Endodermal cell (in vitro differentiated cells): ENCODE results near the gene DNPEP. TPM values are rescaled to one million over a fixed set of nuclear protein-coding genes. Genes with fewer than 3 reads are reported as not detected.

Experiments
- DNase-seq: peaks from one replicate; pipeline ENCODE4 v3.0.0-alpha.2; 2017
- H3K27ac ChIP-seq: 2 replicates; pipeline ENCODE4 v1.5.1; 2013; ENCODE audit warnings: mild to moderate bottlenecking, low read depth, low read length, moderate library complexity
- H3K27me3 ChIP-seq: 2 replicates; pipeline ENCODE4 v1.6.1; 2013; ENCODE audit warnings: mild to moderate bottlenecking, low read length, moderate library complexity; ENCODE audit not compliant: insufficient read depth, control insufficient read depth, poor library complexity, severe bottlenecking
- H3K36me3 ChIP-seq: 2 replicates; pipeline ENCODE4 v1.7.0; 2013; ENCODE audit warnings: mild to moderate bottlenecking, low read length, moderate library complexity; ENCODE audit not compliant: control insufficient read depth, insufficient read depth
- H3K4me1 ChIP-seq: one replicate; pipeline ENCODE4 v1.7.0; 2013; ENCODE audit warnings: low read length; ENCODE audit not compliant: control insufficient read depth, insufficient read depth
- H3K4me3 ChIP-seq: 2 replicates; pipeline ENCODE4 v1.5.1; 2013; ENCODE audit warnings: mild to moderate bottlenecking, low read length, moderate library complexity
- H3K9ac ChIP-seq: 2 replicates; pipeline ENCODE4 v1.6.1; 2013; ENCODE audit warnings: mild to moderate bottlenecking, low read length, moderate library complexity; ENCODE audit not compliant: poor library complexity, severe bottlenecking; ENCODE audit errors: extremely low read depth
- H3K9me3 ChIP-seq: 2 replicates; pipeline ENCODE4 v1.6.1; 2013; ENCODE audit warnings: mild to moderate bottlenecking, low read length, moderate library complexity; ENCODE audit not compliant: control insufficient read depth
- H3K27ac Mint-ChIP-seq: 2 replicates; pipeline ENCODE4 v1.8.0; 2020; ENCODE audit warnings: mixed read lengths
- H3K27me3 Mint-ChIP-seq: 2 replicates; pipeline ENCODE4 v1.8.0; 2021; ENCODE audit warnings: mild to moderate bottlenecking, mixed read lengths; ENCODE audit not compliant: insufficient read depth
- H3K36me3 Mint-ChIP-seq: 2 replicates; pipeline ENCODE4 v1.8.0; 2020; ENCODE audit warnings: low read depth, mixed read lengths
- H3K4me1 Mint-ChIP-seq: 2 replicates; pipeline ENCODE4 v1.8.0; 2020; ENCODE audit warnings: mixed read lengths
- H3K4me3 Mint-ChIP-seq: 2 replicates; pipeline ENCODE4 v1.8.0; 2020; ENCODE audit warnings: mild to moderate bottlenecking, moderate library complexity, mixed read lengths
- H3K9me3 Mint-ChIP-seq: 2 replicates; pipeline ENCODE4 v1.8.0; 2020; ENCODE audit warnings: mild to moderate bottlenecking, mixed read lengths
- CTCF ChIP-seq: fragments of 200-600 bp; sonication (generic); conservative IDR thresholded peaks from 2 replicates; pipeline ENCODE4 v1.5.0; 2021; ENCODE audit warnings: antibody characterized with exemption, mild to moderate bottlenecking
- WGBS, 2 experiments: methylation state at CpG; one replicate each; pipeline versions ENCODE4 v1.1.5 to v1.1.7; 2013; ENCODE audit warnings: missing lambda C conversion rate in 2 of 2, mixed read lengths in 1 of 2; ENCODE audit not compliant: insufficient coverage in 1 of 2, insufficient read length in 1 of 2; 5-methylcytosine and 5-hydroxymethylcytosine counted together
- total RNA-seq, 2 donors: library from RNA; stranded (reverse); fragmentation: NEBNext Ultra II Directional in 1 of 2; extraction: Animal tissue kit (Norgen Biotek cat#: 25700) in 1 of 2; gene quantifications; 2 replicates in 1 of 2; 3 replicates in 1 of 2; pipeline ENCODE4 v1.2.1, GENCODE V29; 2021

Gene DNPEP
- total RNA-seq, 2 donors from 2014 or later: 54.6 to 76.1 TPM

GRCh38 chr2:219392754-219393153, 5.0 kb upstream of the DNPEP start:
- Histone ChIP-seq H3K4me3 (no peak overlapping the region), H3K9me3 (no peaks in the 10 kb centered on the region), H3K9ac (no peak overlapping the region), H3K4me1 (no peaks in the 10 kb centered on the region), H3K27ac (no peak overlapping the region), H3K27me3 (no peaks in the 10 kb centered on the region), H3K36me3 (no peaks in the 10 kb centered on the region)
- 89 to 96% methylated on average over 5 to 9 of the region's 9 CpGs for WGBS, 2 experiments
- Mint-ChIP-seq H3K4me1 (no peaks in the 10 kb centered on the region), H3K4me3 (no peak overlapping the region), H3K36me3 (no peaks in the 10 kb centered on the region), H3K27ac (no peak overlapping the region), H3K27me3 (peaks cover 17% of the 10 kb centered on the region), H3K9me3 (no peaks in the 10 kb centered on the region)
- no peak for DNase-seq
- no peak for TF ChIP-seq CTCF

GRCh38 chr2:219388907-219389156, 1.1 kb upstream of the DNPEP start:
- Histone ChIP-seq H3K27ac (no peak overlapping the region), H3K27me3 (no peaks in the 10 kb centered on the region), H3K9me3 (no peaks in the 10 kb centered on the region), H3K9ac (no peak overlapping the region), H3K4me3 (peak overlapping the region; percentile 73), H3K36me3 (peaks cover 18% of the 10 kb centered on the region), H3K4me1 (peaks cover 4% of the 10 kb centered on the region)
- Mint-ChIP-seq H3K27me3 (peaks cover 6% of the 10 kb centered on the region), H3K4me3 (peak overlapping the region; percentile 87), H3K9me3 (no peaks in the 10 kb centered on the region), H3K36me3 (peaks cover 20% of the 10 kb centered on the region), H3K4me1 (no peaks in the 10 kb centered on the region), H3K27ac (peak overlapping the region; percentile 18)
- WGBS, 2 experiments: 75 to 81% methylated on average over 4 to 6 of the region's 6 CpGs
- no peak for TF ChIP-seq CTCF
- no peak for DNase-seq

- H3K27me3 ChIP-seq: no peaks in the 10 kb centered on the region
- Mint-ChIP-seq H3K4me3 (peak overlapping the region; percentile 87), H3K27me3 (peaks cover under 1% of the 10 kb centered on the region), H3K9me3 (no peaks in the 10 kb centered on the region), H3K27ac (peak overlapping the region; percentile 18), H3K36me3 (peaks cover 24% of the 10 kb centered on the region), H3K4me1 (no peaks in the 10 kb centered on the region)
- H3K9ac ChIP-seq: no peak overlapping the region
- peak; percentile 99 for DNase-seq
- H3K4me3 ChIP-seq: peak overlapping the region; percentile 73
- peaks cover 18% of the 10 kb centered on the region for H3K36me3 ChIP-seq
- peak; percentile 72 for TF ChIP-seq CTCF
- H3K9me3 ChIP-seq: no peaks in the 10 kb centered on the region
- H3K27ac ChIP-seq: no peak overlapping the region
- H3K4me1 ChIP-seq: peaks cover 4% of the 10 kb centered on the region
- WGBS, 2 experiments: 3 to 8% methylated on average over 25 to 78 of the region's 78 CpGs
Observed at GRCh38 chr2:219388121-219388906, 602 bp upstream of the DNPEP start.
